HepG2 (cell line): ENCODE data around the gene ABAT. TPM values are rescaled to one million over a fixed set of nuclear protein-coding genes. Genes with fewer than 3 reads are reported as not detected.

Experiments
- ARID2 ChIP-seq: sonication (generic); formaldehyde crosslinking; IDR thresholded peaks from 2 replicates; pipeline ENCODE4 v1.8.1; 2022; ENCODE audit warnings: mild to moderate bottlenecking, missing genetic modification reagents, borderline replicate concordance
- BCL6 ChIP-seq: IDR thresholded peaks from 2 replicates; pipeline ENCODE4 v1.6.1; 2016; ENCODE audit warnings: missing genetic modification reagents, missing compliant biosample characterization
- BCLAF1 ChIP-seq: fragments of 450-650 bp; IDR thresholded peaks from 2 replicates; pipeline ENCODE4 v1.6.1; 2017; ENCODE audit warnings: mild to moderate bottlenecking
- CENPX ChIP-seq: sonication (generic); formaldehyde crosslinking; IDR thresholded peaks from 2 replicates; pipeline ENCODE4 v1.9.0; 2021; ENCODE audit warnings: mild to moderate bottlenecking, missing genetic modification reagents, moderate library complexity
- CHD4 ChIP-seq: fragments of 200-600 bp; sonication (generic); IDR thresholded peaks from 2 replicates; pipeline ENCODE4 v1.7.0; 2017; ENCODE audit warnings: mild to moderate bottlenecking, low read length, borderline replicate concordance
- CREBL2 ChIP-seq: sonication (generic); formaldehyde crosslinking; IDR thresholded peaks from 2 replicates; pipeline ENCODE4 v1.8.1; 2023; ENCODE audit warnings: missing genetic modification reagents, mild to moderate bottlenecking, borderline replicate concordance
- DNMT3B ChIP-seq: conservative IDR thresholded peaks from 2 replicates; pipeline ENCODE4 v1.6.1; 2016; ENCODE audit warnings: missing biosample characterization, control low read depth
- HNF1B ChIP-seq: sonication (generic); formaldehyde crosslinking; IDR thresholded peaks from 2 replicates; pipeline ENCODE4 v1.5.1; 2020; ENCODE audit warnings: mild to moderate bottlenecking, moderate library complexity, missing genetic modification reagents
- HOXA3 ChIP-seq: sonication (generic); formaldehyde crosslinking; IDR thresholded peaks from 2 replicates; pipeline ENCODE4 v1.5.0; 2020; ENCODE audit warnings: missing genetic modification reagents
- KDM6A ChIP-seq: IDR thresholded peaks from 2 replicates; pipeline ENCODE4 v1.6.1; 2016; ENCODE audit warnings: low read depth
- MEF2D ChIP-seq: sonication (generic); formaldehyde crosslinking; IDR thresholded peaks from 2 replicates; pipeline ENCODE4 v1.5.1; 2020; ENCODE audit warnings: mild to moderate bottlenecking, missing genetic modification reagents
- NFE2L1 ChIP-seq: sonication (generic); formaldehyde crosslinking; IDR thresholded peaks from 2 replicates; pipeline ENCODE4 v1.4.0; 2020; ENCODE audit warnings: missing genetic modification reagents, mild to moderate bottlenecking, borderline replicate concordance
- NFE2L2 ChIP-seq: fragments of 150-350 bp; IDR thresholded peaks from 2 replicates; pipeline ENCODE4 v1.6.1; 2014; ENCODE audit warnings: low read length
- NPAS2 ChIP-seq: sonication (generic); formaldehyde crosslinking; IDR thresholded peaks from 2 replicates; pipeline ENCODE4 v1.8.0; 2022; ENCODE audit warnings: mild to moderate bottlenecking, missing genetic modification reagents, borderline replicate concordance
- SIX1 ChIP-seq: sonication (generic); formaldehyde crosslinking; IDR thresholded peaks from 2 replicates; pipeline ENCODE4 v1.4.0; 2020; ENCODE audit warnings: missing genetic modification reagents, borderline replicate concordance
- SMYD3 ChIP-seq: sonication (generic); formaldehyde crosslinking; IDR thresholded peaks from 2 replicates; pipeline ENCODE4 v1.8.1; 2023; ENCODE audit warnings: mild to moderate bottlenecking, missing genetic modification reagents
- SNRNP70 ChIP-seq: fragments of 200-400 bp; formaldehyde crosslinking; IDR thresholded peaks from 2 replicates; pipeline ENCODE4 v1.6.1; 2017; ENCODE audit warnings: mild to moderate bottlenecking, low read depth, low read length, moderate library complexity
- SP2 ChIP-seq: sonication (generic); formaldehyde crosslinking; IDR thresholded peaks from 2 replicates; pipeline ENCODE4 v1.5.1; 2020; ENCODE audit warnings: mild to moderate bottlenecking, missing genetic modification reagents
- SP4 ChIP-seq: sonication (generic); formaldehyde crosslinking; IDR thresholded peaks from 2 replicates; pipeline ENCODE4 v1.8.1; 2023; ENCODE audit warnings: mild to moderate bottlenecking, missing genetic modification reagents
- THRA ChIP-seq: sonication (generic); formaldehyde crosslinking; IDR thresholded peaks from 2 replicates; pipeline ENCODE4 v1.4.0; 2020; ENCODE audit warnings: missing genetic modification reagents, borderline replicate concordance
- ZBTB38 ChIP-seq: sonication (generic); formaldehyde crosslinking; IDR thresholded peaks from 2 replicates; pipeline ENCODE4 v1.5.1; 2020; ENCODE audit warnings: mild to moderate bottlenecking, missing genetic modification reagents
- ZFP37 ChIP-seq: sonication (generic); formaldehyde crosslinking; IDR thresholded peaks from 2 replicates; pipeline ENCODE4 v1.4.0; 2020; ENCODE audit warnings: missing genetic modification reagents, borderline replicate concordance
- ZNF101 ChIP-seq: sonication (generic); formaldehyde crosslinking; IDR thresholded peaks from 2 replicates; pipeline ENCODE4 v1.4.0; 2020; ENCODE audit warnings: mild to moderate bottlenecking, low read depth, missing genetic modification reagents, borderline replicate concordance
- ZNF124 ChIP-seq: sonication (generic); formaldehyde crosslinking; IDR thresholded peaks from 2 replicates; pipeline ENCODE4 v1.4.0; 2020; ENCODE audit warnings: missing genetic modification reagents
- ZNF30 ChIP-seq: sonication (generic); formaldehyde crosslinking; IDR thresholded peaks from 2 replicates; pipeline ENCODE4 v1.5.0; 2020; ENCODE audit warnings: mild to moderate bottlenecking, missing genetic modification reagents
- ZNF33B ChIP-seq: sonication (generic); formaldehyde crosslinking; IDR thresholded peaks from 2 replicates; pipeline ENCODE4 v1.5.1; 2020; ENCODE audit warnings: mild to moderate bottlenecking, missing genetic modification reagents
- ZNF510 ChIP-seq: sonication (generic); formaldehyde crosslinking; IDR thresholded peaks from 2 replicates; pipeline ENCODE4 v1.4.0; 2020; ENCODE audit warnings: low read depth, mild to moderate bottlenecking, missing genetic modification reagents
- ZNF878 ChIP-seq: sonication (generic); formaldehyde crosslinking; IDR thresholded peaks from 2 replicates; pipeline ENCODE4 v1.8.1; 2023; ENCODE audit warnings: mild to moderate bottlenecking, missing genetic modification reagents, moderate library complexity
- polyA plus RNA-seq, 8 experiments: library from polyadenylated mRNA; depleted of rRNA in 3 of 8; stranded (reverse) in 7 of 8; unstranded in 1 of 8; fragments of >200 nt; fragmentation: Illumina TruSeq in 4 of 8; extraction: Trizol in 4 of 8; gene quantifications; 2 replicates each; pipeline versions ENCODE4 v1.2.1 to v1.2.3, GENCODE V29; 2011 to 2016; ENCODE audit warnings: low read depth in 4 of 8, missing spikeins in 1 of 8, mixed read lengths in 1 of 8; ENCODE audit not compliant: insufficient read depth in 1 of 8
- total RNA-seq, 5 experiments: library from RNA; depleted of rRNA; stranded (reverse); fragments of >200 nt; fragmentation: Illumina TruSeq; extraction: Trizol; gene quantifications; 2 replicates each; pipeline ENCODE4 v1.2.3, GENCODE V29; 2016; ENCODE audit warnings: low read depth in 1 of 5

The ABAT gene
- total and polyA plus RNA-seq, 2 of the 13 experiments (the other 11 are each of a cell fraction or from before 2014, with no cell fraction given) = 47.6 to 97.3 TPM

- TF ChIP-seq HNF1B (CRISPR knock-in tag) (peak; percentile 52; the same call in 1 of the 2 replicates), HOXA3 (CRISPR knock-in tag) (peak; percentile 24; the same call in 1 of the 2 replicates), THRA (CRISPR knock-in tag) (0 out of 2 replicates have a peak, but pooled peaks have one; percentile 47), ZFP37 (CRISPR knock-in tag) (no peak), SNRNP70 (no peak), NFE2L1 (CRISPR knock-in tag) (no peak), CENPX (CRISPR knock-in tag) (no peak), SP4 (CRISPR knock-in tag) (peak; percentile 44; the same call in 1 of the 2 replicates), BCLAF1 (no peak), SP2 (CRISPR knock-in tag) (no peak), ZNF101 (no peak), ZNF878 (CRISPR knock-in tag) (no peak), NFE2L2 (no peak), ZNF124 (0 out of 2 replicates have a peak, but pooled peaks have one; percentile 61), ZNF30 (CRISPR knock-in tag) (no peak), NPAS2 (CRISPR knock-in tag) (no peak), MEF2D (CRISPR knock-in tag) (no peak), ARID2 (no peak), BCL6 (no peak), ZNF510 (CRISPR knock-in tag) (no peak), CHD4 (no peak), DNMT3B (CRISPR knock-in tag) (no peak), CREBL2 (CRISPR knock-in tag) (no peak), KDM6A (CRISPR knock-in tag) (no peak), ZBTB38 (CRISPR knock-in tag) (peak; percentile 52; the same call in 1 of the 2 replicates), SIX1 (no peak), ZNF33B (CRISPR knock-in tag) (no peak), SMYD3 (no peak)
Measured at GRCh38 chr16:8660841-8661301, 13.5 kb upstream of the ABAT start (continued).
